ENCODE data around the gene INSIG1.
A peak's percentile ranks its signal among the peaks of the same experiment; 100 is the strongest.

The INSIG1 gene

GRCh38 chr7:155289949-155290501 is 7.7 kb upstream of the INSIG1 start:
- Histone ChIP-seq H3K9ac (ENCODE audit: low read depth, low read length) (no peak overlapping the region), H3K27me3 (ENCODE audit: insufficient read depth, low read length) (no peaks in the 10 kb centered on the region), H3K4me3 (ENCODE audit: low read length) (no peak overlapping the region), H3K27ac (ENCODE audit: low read length) (no peak overlapping the region), H3K36me3 (ENCODE audit: insufficient read depth, low read depth, low read length) (no peaks in the 10 kb centered on the region), H3K9me3 (ENCODE audit: insufficient read depth, low read depth, low read length) (no peaks in the 10 kb centered on the region), H3K4me1 (ENCODE audit: insufficient read depth, low read length) (no peaks in the 10 kb centered on the region)

- Histone ChIP-seq H3K4me1 (ENCODE audit: insufficient read depth, low read length) (no peaks in the 10 kb centered on the region), H3K27me3 (ENCODE audit: insufficient read depth, low read length) (no peaks in the 10 kb centered on the region)
Observed at GRCh38 chr7:155291045-155291530, 6.6 kb upstream of the INSIG1 start.

GRCh38 chr7:155291729-155292128 is 5.9 kb upstream of the INSIG1 start:
- Histone ChIP-seq H3K36me3 (ENCODE audit: insufficient read depth, low read depth, low read length) (no peaks in the 10 kb centered on the region), H3K9ac (ENCODE audit: low read depth, low read length) (no peak overlapping the region), H3K4me1 (ENCODE audit: insufficient read depth, low read length) (peaks cover 4% of the 10 kb centered on the region; the same call in 1 of the 2 replicates), H3K27ac (ENCODE audit: low read length) (no peak overlapping the region), H3K9me3 (ENCODE audit: insufficient read depth, low read depth, low read length) (no peaks in the 10 kb centered on the region), H3K27me3 (ENCODE audit: insufficient read depth, low read length) (no peaks in the 10 kb centered on the region), H3K4me3 (ENCODE audit: low read length) (no peak overlapping the region)

More at GRCh38 chr7:155291045-155291530, 6.6 kb upstream of the INSIG1 start:
- Histone ChIP-seq H3K9ac (ENCODE audit: low read depth, low read length) (no peak overlapping the region), H3K9me3 (ENCODE audit: insufficient read depth, low read depth, low read length) (no peaks in the 10 kb centered on the region), H3K36me3 (ENCODE audit: insufficient read depth, low read depth, low read length) (no peaks in the 10 kb centered on the region), H3K4me3 (ENCODE audit: low read length) (no peak overlapping the region), H3K27ac (ENCODE audit: low read length) (no peak overlapping the region)

GRCh38 chr7:155292680-155293226 is 4.9 kb upstream of the INSIG1 start:
- no peaks in the 10 kb centered on the region for H3K36me3 ChIP-seq (ENCODE audit: insufficient read depth, low read depth, low read length)
- H3K4me1 ChIP-seq (ENCODE audit: insufficient read depth, low read length) = peaks cover 4% of the 10 kb centered on the region; the same call in 1 of the 2 replicates
- no peak overlapping the region for H3K9ac ChIP-seq (ENCODE audit: low read depth, low read length)
- H3K4me3 ChIP-seq (ENCODE audit: low read length) = no peak overlapping the region
- H3K27ac ChIP-seq (ENCODE audit: low read length) = no peak overlapping the region
- H3K9me3 ChIP-seq (ENCODE audit: insufficient read depth, low read depth, low read length) = no peaks in the 10 kb centered on the region
- H3K27me3 ChIP-seq (ENCODE audit: insufficient read depth, low read length) = no peaks in the 10 kb centered on the region

GRCh38 chr7:155293721-155294510 is 3.8 kb upstream of the INSIG1 start:
- Histone ChIP-seq H3K4me1 (ENCODE audit: insufficient read depth, low read length) (peaks cover 4% of the 10 kb centered on the region; the same call in 1 of the 2 replicates), H3K27me3 (ENCODE audit: insufficient read depth, low read length) (no peaks in the 10 kb centered on the region), H3K27ac (ENCODE audit: low read length) (no peak overlapping the region), H3K9ac (ENCODE audit: low read depth, low read length) (no peak overlapping the region), H3K4me3 (ENCODE audit: low read length) (no peak overlapping the region), H3K9me3 (ENCODE audit: insufficient read depth, low read depth, low read length) (no peaks in the 10 kb centered on the region), H3K36me3 (ENCODE audit: insufficient read depth, low read depth, low read length) (no peaks in the 10 kb centered on the region)

- Histone ChIP-seq H3K4me1 (ENCODE audit: insufficient read depth, low read length) (peaks cover 8% of the 10 kb centered on the region), H3K4me3 (ENCODE audit: low read length) (no peak overlapping the region), H3K36me3 (ENCODE audit: insufficient read depth, low read depth, low read length) (peaks cover 3% of the 10 kb centered on the region; the same call in 1 of the 2 replicates), H3K27ac (ENCODE audit: low read length) (no peak overlapping the region), H3K9me3 (ENCODE audit: insufficient read depth, low read depth, low read length) (no peaks in the 10 kb centered on the region), H3K9ac (ENCODE audit: low read depth, low read length) (no peak overlapping the region), H3K27me3 (ENCODE audit: insufficient read depth, low read length) (no peaks in the 10 kb centered on the region)
Observed at GRCh38 chr7:155294511-155294778, 3.2 kb upstream of the INSIG1 start.

- no peak overlapping the region for H3K27ac ChIP-seq (ENCODE audit: low read length)
- H3K4me3 ChIP-seq (ENCODE audit: low read length) = no peak overlapping the region
Observed at GRCh38 chr7:155295511-155295910, 2.2 kb upstream of the INSIG1 start.

GRCh38 chr7:155296006-155296787 is 1.5 kb upstream of the INSIG1 start:
- peak overlapping the region; percentile 32 for H3K27ac ChIP-seq (ENCODE audit: low read length)
- no peaks in the 10 kb centered on the region for H3K9me3 ChIP-seq (ENCODE audit: insufficient read depth, low read depth, low read length)
- H3K27me3 ChIP-seq (ENCODE audit: insufficient read depth, low read length) = no peaks in the 10 kb centered on the region
- peak overlapping the region; percentile 85; the same call in 1 of the 2 replicates for H3K9ac ChIP-seq (ENCODE audit: low read depth, low read length)
- peaks cover 20% of the 10 kb centered on the region; the same call in 1 of the 2 replicates for H3K36me3 ChIP-seq (ENCODE audit: insufficient read depth, low read depth, low read length)
- H3K4me3 ChIP-seq (ENCODE audit: low read length) = peak overlapping the region; percentile 74
- H3K4me1 ChIP-seq (ENCODE audit: insufficient read depth, low read length) = peaks cover 12% of the 10 kb centered on the region

More at GRCh38 chr7:155295511-155295910, 2.2 kb upstream of the INSIG1 start:
- H3K36me3 ChIP-seq (ENCODE audit: insufficient read depth, low read depth, low read length) = peaks cover 14% of the 10 kb centered on the region; the same call in 1 of the 2 replicates
- peaks cover 12% of the 10 kb centered on the region for H3K4me1 ChIP-seq (ENCODE audit: insufficient read depth, low read length)
- H3K9me3 ChIP-seq (ENCODE audit: insufficient read depth, low read depth, low read length) = no peaks in the 10 kb centered on the region
- H3K9ac ChIP-seq (ENCODE audit: low read depth, low read length) = no peak overlapping the region
- H3K27me3 ChIP-seq (ENCODE audit: insufficient read depth, low read length) = no peaks in the 10 kb centered on the region

GRCh38 chr7:155296788-155297516 is 726 bp upstream of the INSIG1 start:
- Histone ChIP-seq H3K9me3 (ENCODE audit: insufficient read depth, low read depth, low read length) (no peaks in the 10 kb centered on the region), H3K4me3 (ENCODE audit: low read length) (peak overlapping the region; percentile 74)

GRCh38 chr7:155298288-155298833 is 683 bp downstream of the INSIG1 start:
- H3K27me3 ChIP-seq (ENCODE audit: insufficient read depth, low read length) = no peaks in the 10 kb centered on the region
- H3K27ac ChIP-seq (ENCODE audit: low read length) = peak overlapping the region; percentile 41
- peaks cover 12% of the 10 kb centered on the region for H3K4me1 ChIP-seq (ENCODE audit: insufficient read depth, low read length)
- peaks cover 40% of the 10 kb centered on the region; the same call in 1 of the 2 replicates for H3K36me3 ChIP-seq (ENCODE audit: insufficient read depth, low read depth, low read length)
- H3K9me3 ChIP-seq (ENCODE audit: insufficient read depth, low read depth, low read length) = no peaks in the 10 kb centered on the region
- peak overlapping the region; percentile 88 for H3K4me3 ChIP-seq (ENCODE audit: low read length)
- H3K9ac ChIP-seq (ENCODE audit: low read depth, low read length) = peak overlapping the region; percentile 84; the same call in 1 of the 2 replicates

More at GRCh38 chr7:155296788-155297516, 726 bp upstream of the INSIG1 start:
- H3K9ac ChIP-seq (ENCODE audit: low read depth, low read length) = peak overlapping the region; percentile 85
- H3K27ac ChIP-seq (ENCODE audit: low read length) = peak overlapping the region; percentile 32
- no peaks in the 10 kb centered on the region for H3K27me3 ChIP-seq (ENCODE audit: insufficient read depth, low read length)
- H3K4me1 ChIP-seq (ENCODE audit: insufficient read depth, low read length) = peaks cover 12% of the 10 kb centered on the region
- peaks cover 26% of the 10 kb centered on the region; the same call in 1 of the 2 replicates for H3K36me3 ChIP-seq (ENCODE audit: insufficient read depth, low read depth, low read length)

Measured in iPS-20b (cell line).